ENCODE data around the gene MRPL14. TPM values are rescaled to one million over a fixed set of nuclear protein-coding genes. Genes with fewer than 3 reads are reported as not detected.

MRPL14 gene
- total and polyA plus RNA-seq, 9 of the 15 experiments (the other 6 are each of a cell fraction or from before 2014, with no cell fraction given) = 126 to 424 (median 165) TPM

- TF ChIP-seq MYC (IDR thresholded peaks at IDR 0.05; ENCODE audit: low read depth, low read length) (peak; percentile 74), MYC (CRISPR knock-in tag; IDR thresholded peaks at IDR 0.05; ENCODE audit: borderline replicate concordance, low read depth) (peak; percentile 63; the same call in 1 of the 2 replicates), CHD2 (IDR thresholded peaks at IDR 0.05; ENCODE audit: low read depth, low read length) (no peak), ZNF764 (CRISPR knock-in tag; IDR thresholded peaks at IDR 0.05; ENCODE audit: low read depth) (no peak), THAP7 (CRISPR knock-in tag; IDR thresholded peaks at IDR 0.05) (no peak), TARDBP (IDR thresholded peaks at IDR 0.05) (peak; percentile 85; the same call in 1 of the 2 replicates), ZC3H11A (IDR thresholded peaks at IDR 0.05; ENCODE audit: low read depth, low read length) (no peak), HINFP (tag; conservative IDR thresholded peaks at IDR 0.05; ENCODE audit: low read depth) (peak; percentile 3; the same call in 1 of the 2 replicates), MIER1 (IDR thresholded peaks at IDR 0.05; ENCODE audit: low read depth) (no peak), ZNF146 (CRISPR knock-in tag; IDR thresholded peaks at IDR 0.05; ENCODE audit: unreplicated experiment) (no peak), ESRRA (IDR thresholded peaks at IDR 0.05; ENCODE audit: borderline replicate concordance, low read depth) (peak; percentile 76; the same call in 1 of the 2 replicates), XRCC3 (IDR thresholded peaks at IDR 0.05) (no peak), CSDE1 (IDR thresholded peaks at IDR 0.05) (no peak), RFX7 (CRISPR knock-in tag; IDR thresholded peaks at IDR 0.05) (no peak), PHB (CRISPR knock-in tag; IDR thresholded peaks at IDR 0.05) (no peak)
These were observed 62.9 kb downstream of the MRPL14 start (continued) for GRCh38 chr6:44064089-44064947.

Data from K562 (cell line).